NCI-H526 treated with DMSO at 0.1 percent for 48 hours (cell line): ENCODE measurements around the gene NUPR1.
"Not testable (repeated sequence)": the region's sequence is repeated elsewhere in the genome, so short reads cannot be mapped to it uniquely, and the experiment has no call there.

Experiments used
- DNase-seq: peaks from one replicate; lab custom pipeline; 2025; lab: John Stamatoyannopoulos, UW

NUPR1 gene

GRCh38 chr16:28554634-28555423 is 16.1 kb upstream of the NUPR1 start:
- DNase-seq: no peak

- peak; percentile 81 for DNase-seq
These were observed 15.2 kb upstream of the NUPR1 start, which contains the start of gene SGF29 for GRCh38 chr16:28553776-28554633. TSS of gene SGF29 (plus strand) at chr16:28553920. CDS start at chr16:28581070, 27,150 bp downstream.

DNA sequence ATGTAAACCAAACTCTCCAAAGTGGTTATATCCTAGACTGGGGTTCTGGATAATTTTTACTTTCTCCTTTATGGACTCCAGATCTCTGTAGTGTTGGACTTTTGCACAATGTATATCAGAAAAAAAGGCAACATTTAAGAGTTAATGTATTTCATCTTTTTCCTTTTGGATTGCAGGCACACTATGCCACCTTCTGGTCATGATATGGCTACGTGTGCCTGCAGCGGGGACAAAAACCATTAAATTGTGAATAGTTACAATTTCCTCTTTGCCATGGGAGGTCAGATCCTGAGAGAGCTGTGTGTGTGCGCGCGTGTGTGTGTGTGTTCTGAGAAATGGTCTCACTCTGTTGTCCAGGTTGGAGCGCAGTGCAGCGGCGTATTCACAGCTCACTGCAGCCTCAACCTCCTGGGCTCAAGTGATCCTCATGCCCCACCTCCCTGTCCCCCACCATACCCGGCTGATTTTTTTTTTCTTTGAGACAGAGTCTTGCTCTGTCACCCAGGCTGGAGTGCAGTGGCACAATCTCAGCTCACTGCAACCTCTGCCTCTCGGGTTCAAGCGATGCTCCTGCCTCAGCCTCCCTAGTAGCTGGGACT is 10.6 kb upstream of the NUPR1 start:
- DNase-seq: peak; percentile 27

DNA sequence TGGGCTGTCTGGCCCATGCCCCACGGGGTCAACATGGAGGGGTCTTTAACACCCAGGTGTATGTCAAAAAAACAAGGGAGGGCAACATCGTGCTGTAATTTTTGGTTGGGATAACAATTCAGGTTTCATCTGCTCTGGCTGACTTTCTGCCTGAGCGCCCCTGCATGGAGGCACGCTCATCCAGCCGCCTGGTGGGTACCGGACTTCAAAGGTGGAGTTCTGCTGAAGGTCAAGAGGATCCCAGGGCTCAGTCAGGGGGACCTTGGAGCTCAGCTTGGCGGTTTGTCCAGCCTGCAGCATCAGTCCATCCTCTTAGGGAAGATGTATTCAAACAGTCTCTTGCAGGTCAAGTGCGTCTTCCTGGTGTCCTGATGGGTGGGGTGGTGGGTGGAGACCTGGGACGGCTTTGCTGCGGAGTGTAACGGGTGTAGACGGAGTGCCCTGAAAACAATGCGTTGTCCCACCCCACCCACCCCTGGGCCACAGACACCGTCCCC is 9.6 kb upstream of the NUPR1 start:
- DNase-seq: no peak

- no peak for DNase-seq
These were observed 7.9 kb upstream of the NUPR1 start for GRCh38 chr16:28546626-28547025.

- not testable (repeated sequence) for DNase-seq
These were observed 7.2 kb upstream of the NUPR1 start for GRCh38 chr16:28545964-28546363.

- no peak for DNase-seq
These were observed 6.2 kb upstream of the NUPR1 start for GRCh38 chr16:28544998-28545397.

- DNase-seq: no peak
These were observed 4.3 kb upstream of the NUPR1 start for GRCh38 chr16:28543072-28543471.

DNA sequence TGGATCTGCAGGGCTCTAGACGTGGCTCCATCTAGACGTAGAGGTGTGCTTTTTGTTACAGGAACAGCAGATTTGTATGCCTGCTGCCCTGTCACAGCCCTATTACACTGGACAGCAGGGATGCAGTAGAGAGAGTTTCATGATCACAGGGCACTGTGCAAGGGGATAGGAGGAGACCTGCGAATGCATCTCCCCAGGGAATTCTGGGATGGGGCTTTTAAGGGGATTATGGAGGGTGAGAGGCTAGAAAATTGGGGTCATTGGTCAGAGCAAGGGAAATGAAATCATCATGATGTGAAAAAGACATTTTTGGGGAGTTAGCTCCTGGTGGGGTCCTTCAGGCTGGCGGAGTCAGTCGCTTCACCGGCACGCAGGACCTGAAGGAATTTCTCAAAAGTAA is 3.9 kb upstream of the NUPR1 start:
- no peak for DNase-seq

DNA sequence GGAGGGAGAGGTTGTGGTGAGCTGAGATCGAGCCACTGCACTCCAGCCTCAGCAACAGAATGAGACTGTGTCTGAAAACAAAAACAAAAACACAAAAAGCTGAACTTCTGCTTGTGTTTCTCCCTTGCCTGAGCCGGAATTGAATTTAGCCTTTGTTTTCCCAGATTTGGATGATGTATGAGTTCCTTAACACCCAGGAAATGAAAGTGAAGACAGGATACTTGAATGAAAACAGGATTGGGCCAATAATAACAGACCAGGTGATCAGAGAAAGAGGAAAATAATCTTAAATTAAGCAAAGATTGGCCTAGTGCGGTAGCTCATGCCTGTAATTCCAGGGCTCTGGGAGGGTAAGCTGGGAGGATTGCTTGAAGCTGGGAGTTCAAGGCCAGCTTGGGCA is 1.6 kb upstream of the NUPR1 start:
- DNase-seq: no peak

- no peak for DNase-seq
These were observed 626 bp downstream of the NUPR1 start for GRCh38 chr16:28537964-28538732.

- peak; percentile 38 for DNase-seq
These were observed 1.7 kb downstream of the NUPR1 start for GRCh38 chr16:28537076-28537475.

- no peak for DNase-seq
These were observed 4.0 kb downstream of the NUPR1 start for GRCh38 chr16:28534542-28535373.

GRCh38 chr16:28532940-28533647 is 5.7 kb downstream of the NUPR1 start:
- DNase-seq: no peak

DNA sequence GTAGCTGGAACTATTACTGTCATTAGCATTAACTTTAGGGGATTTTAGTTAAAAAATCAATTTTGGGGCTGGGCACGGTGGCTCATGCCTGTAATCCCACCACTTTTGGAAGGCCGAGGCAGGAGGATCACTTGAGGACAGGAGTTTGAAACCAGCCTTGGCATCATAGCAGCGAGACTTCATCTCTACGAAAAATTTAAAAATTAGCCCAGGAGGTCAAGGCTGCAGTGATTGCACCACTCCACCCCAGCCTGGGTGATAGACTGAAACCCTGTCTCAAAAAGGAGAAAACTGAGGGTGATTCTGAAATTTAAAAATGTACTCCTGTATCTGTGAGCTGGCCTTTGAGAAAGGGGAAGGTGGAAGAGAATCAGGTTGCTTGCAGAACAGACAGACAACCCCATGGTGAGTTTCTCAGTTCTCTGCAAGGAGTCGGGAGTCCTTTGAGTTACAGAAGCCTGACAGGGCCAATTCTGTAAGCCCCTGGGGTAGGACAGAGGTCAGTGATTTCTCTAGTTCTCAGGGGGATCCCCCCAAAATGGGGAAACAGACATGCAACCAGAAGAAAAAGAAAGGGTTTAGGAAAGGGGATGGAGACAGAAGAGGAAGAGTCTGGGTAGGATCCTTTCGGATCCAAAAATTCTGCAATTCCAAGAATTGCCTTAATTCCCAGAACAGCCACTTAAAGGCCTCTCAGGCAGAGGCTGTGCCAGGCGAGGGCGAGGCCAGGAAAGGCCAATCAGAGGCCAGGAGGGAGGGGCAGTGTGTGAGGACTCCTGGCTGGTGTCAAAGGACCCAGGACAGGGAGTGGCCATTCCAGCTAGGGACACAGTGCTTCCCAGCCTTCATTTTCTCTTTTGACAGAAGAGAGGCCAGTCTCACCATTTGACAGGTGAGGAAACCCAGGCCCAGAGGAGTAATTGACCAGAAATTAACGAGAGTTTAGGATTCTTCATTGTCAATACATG is 6.7 kb downstream of the NUPR1 start:
- DNase-seq: no peak

DNA sequence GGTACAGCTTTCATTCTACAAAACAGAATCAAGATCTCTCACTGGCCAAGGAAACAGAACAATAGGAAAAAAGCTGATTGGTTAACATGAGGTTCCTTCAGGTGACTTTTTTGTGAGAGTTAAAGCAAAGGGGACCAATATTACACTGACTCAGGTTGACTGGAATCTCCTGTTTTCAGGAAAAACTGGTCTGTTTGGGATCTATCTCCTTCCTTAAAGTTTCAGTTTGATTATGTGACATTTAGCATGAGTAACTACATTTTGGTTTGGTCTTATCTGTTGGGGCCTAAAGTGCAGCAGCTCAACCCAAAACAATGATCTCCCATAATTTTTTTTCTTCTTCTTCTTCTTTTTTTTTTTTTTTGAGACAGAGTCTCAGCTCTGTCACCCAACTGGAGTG is 9.7 kb downstream of the NUPR1 start:
- DNase-seq: no peak

DNA sequence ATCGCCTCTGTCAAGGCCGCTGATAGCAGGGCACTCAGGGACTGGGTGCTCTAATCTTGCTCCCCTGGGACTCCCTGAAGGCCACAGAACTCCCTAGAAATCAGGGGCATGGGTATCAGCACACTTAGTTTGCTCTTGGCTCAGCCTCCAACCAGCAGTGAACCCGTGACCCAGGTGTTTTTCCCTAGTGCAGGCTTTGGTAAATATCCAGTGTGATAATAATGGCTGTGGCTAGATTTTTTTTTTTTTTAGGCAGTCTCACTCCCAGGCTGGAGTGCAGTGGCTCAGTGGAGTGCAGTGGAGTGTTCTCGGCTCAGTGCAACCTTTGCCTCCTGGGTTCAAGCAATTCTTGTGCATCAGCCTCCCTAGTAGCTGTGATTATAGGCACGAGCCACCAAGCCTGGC is 10.3 kb downstream of the NUPR1 start:
- DNase-seq: no peak

DNA sequence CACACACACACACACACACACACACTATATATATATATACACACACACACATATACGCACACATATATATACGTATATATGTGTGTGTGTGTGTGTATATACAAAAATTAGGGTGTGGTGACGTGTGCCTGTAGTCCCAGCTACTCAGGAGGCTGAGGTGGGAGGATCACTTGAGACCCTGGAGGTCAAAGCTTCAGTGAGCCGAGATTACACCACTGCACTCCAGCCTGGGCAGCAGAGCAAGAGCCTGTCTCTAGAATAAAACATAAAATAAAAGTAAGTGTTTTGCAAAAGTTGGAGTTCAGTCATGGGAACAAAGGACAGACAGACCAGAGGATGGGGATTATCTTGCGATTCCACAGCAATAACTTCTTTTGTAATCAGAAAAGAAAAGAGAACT is 10.8 kb downstream of the NUPR1 start:
- no peak for DNase-seq
